ENCODE measurements around the gene ATRN. TPM values are rescaled to one million over a fixed set of nuclear protein-coding genes. Genes with fewer than 3 reads are reported as not detected.

The ATRN gene

Small RNA genes lying within 50 kb of the gene (small RNA-seq; reads per million reads assigned to genes)
- gene AL353193.1 (ENCODE audit: low read depth): not detected

All from mesenchymal stem cell (in vitro differentiated cells and primary cell).